BE2C (cell line): ENCODE data around the gene RAB12. TPM values are rescaled to one million over a fixed set of nuclear protein-coding genes. Genes with fewer than 3 reads are reported as not detected.
A peak's percentile ranks its signal among the peaks of the same experiment; 100 is the strongest.

Experiments used
- DNase-seq: peaks from one replicate; pipeline ENCODE4 v3.0.0-alpha.2; 2020
- H3K27me3 ChIP-seq: fragments of 250-450 bp; sonication (Bioruptor Pico); 2 replicates; pipeline ENCODE4 v1.5.1; 2020; ENCODE audit warnings: mild to moderate bottlenecking
- H3K36me3 ChIP-seq: fragments of 250-450 bp; sonication (Bioruptor Pico); 2 replicates; pipeline ENCODE4 v1.5.1; 2020; ENCODE audit warnings: mild to moderate bottlenecking
- H3K4me1 ChIP-seq: fragments of 250-450 bp; sonication (Bioruptor Pico); 2 replicates; pipeline ENCODE4 v1.5.1; 2020
- H3K4me3 ChIP-seq: 2 replicates; pipeline ENCODE4 v1.5.1; 2011; ENCODE audit warnings: low read depth, low read length
- H3K9me3 ChIP-seq: fragments of 250-450 bp; sonication (Bioruptor Pico); 2 replicates; pipeline ENCODE4 v1.5.1; 2020
- CTCF ChIP-seq: IDR thresholded peaks from 2 replicates; pipeline ENCODE4 v1.5.1; 2012; ENCODE audit warnings: mild to moderate bottlenecking, low read depth, low read length
- polyA plus RNA-seq: library from polyadenylated mRNA; unstranded; fragments of >200 nt; gene quantifications from one replicate; pipeline ENCODE4 v1.2.1, GENCODE V29; 2012; ENCODE audit warnings: low read depth, missing spikeins; ENCODE audit not compliant: insufficient read length, insufficient read depth

RAB12 gene
- 7.9 TPM for polyA plus RNA-seq

GRCh38 chr18:8608795-8609658 lies at the start of gene RAB12:
RAB12 (plus strand) TSS chr18:8609437; CDS start chr18:8609440, 3 bp downstream.
- Histone ChIP-seq H3K4me3 (peak within 1 kb of the TSS; percentile 75), H3K4me1 (no peaks in the 10 kb centered on the region)
- DNase-seq, result peak; percentile 84

GRCh38 chr18:8559612-8560186 lies 49.5 kb upstream of the RAB12 start:
- no peaks in the 10 kb centered on the region for H3K4me1 ChIP-seq
- no peaks in the 10 kb centered on the region for H3K9me3 ChIP-seq
- no peaks in the 10 kb centered on the region for H3K36me3 ChIP-seq
- no peak overlapping the region for H3K4me3 ChIP-seq
- no peaks in the 10 kb centered on the region for H3K27me3 ChIP-seq
- no peak for DNase-seq
- TF ChIP-seq CTCF, result no peak

More at GRCh38 chr18:8608795-8609658, at the start of gene RAB12:
- Histone ChIP-seq H3K27me3 (no peaks in the 10 kb centered on the region), H3K9me3 (no peaks in the 10 kb centered on the region), H3K36me3 (no peaks in the 10 kb centered on the region)
- 0 out of 2 replicates have a peak, but pooled peaks have one; percentile 5 for TF ChIP-seq CTCF

GRCh38 chr18:8561123-8561910 lies 47.9 kb upstream of the RAB12 start:
- no peak overlapping the region for H3K4me3 ChIP-seq
- no peak for DNase-seq
- no peak for TF ChIP-seq CTCF
- no peaks in the 10 kb centered on the region for H3K4me1 ChIP-seq
- no peaks in the 10 kb centered on the region for H3K27me3 ChIP-seq
- H3K9me3 ChIP-seq, result no peaks in the 10 kb centered on the region
- H3K36me3 ChIP-seq, result no peaks in the 10 kb centered on the region

GRCh38 chr18:8562070-8562469 lies 47.2 kb upstream of the RAB12 start:
- DNase-seq, result no peak
- H3K9me3 ChIP-seq, result no peaks in the 10 kb centered on the region

GRCh38 chr18:8562919-8563318 lies 46.3 kb upstream of the RAB12 start:
- H3K36me3 ChIP-seq, result no peaks in the 10 kb centered on the region
- TF ChIP-seq CTCF, result no peak
- H3K27me3 ChIP-seq, result no peaks in the 10 kb centered on the region
- no peaks in the 10 kb centered on the region for H3K9me3 ChIP-seq
- peak; percentile 9 for DNase-seq
- no peak overlapping the region for H3K4me3 ChIP-seq
- H3K4me1 ChIP-seq, result no peaks in the 10 kb centered on the region

More at GRCh38 chr18:8562070-8562469, 47.2 kb upstream of the RAB12 start:
- H3K36me3 ChIP-seq, result no peaks in the 10 kb centered on the region
- no peak for TF ChIP-seq CTCF
- H3K4me3 ChIP-seq, result no peak overlapping the region
- H3K4me1 ChIP-seq, result no peaks in the 10 kb centered on the region
- H3K27me3 ChIP-seq, result no peaks in the 10 kb centered on the region
